Stomach smooth muscle (tissue), 2 donors: ENCODE results near the gene EPSTI1.

Experiments
- H3K27ac ChIP-seq: one replicate; pipeline ENCODE4 v1.7.0; 2013; ENCODE audit warnings: mild to moderate bottlenecking, low read length, inconsistent platforms
- H3K27me3 ChIP-seq, 2 donors: one replicate each; pipeline ENCODE4 v1.7.0; 2013; ENCODE audit warnings: low read length in 2 of 2; ENCODE audit not compliant: insufficient read depth in 2 of 2, control insufficient read depth in 1 of 2
- H3K36me3 ChIP-seq, 2 donors: one replicate each; pipeline ENCODE4 v1.7.0; 2013; ENCODE audit warnings: low read length in 2 of 2; ENCODE audit not compliant: control insufficient read depth in 2 of 2, insufficient read depth in 2 of 2
- H3K4me1 ChIP-seq: one replicate; pipeline ENCODE4 v1.7.0; 2013; ENCODE audit warnings: low read length; ENCODE audit not compliant: control insufficient read depth, insufficient read depth
- H3K4me3 ChIP-seq, 2 donors: one replicate each; pipeline ENCODE4 v1.7.0; 2013; ENCODE audit warnings: low read length in 2 of 2
- H3K9ac ChIP-seq, 2 donors: one replicate each; pipeline ENCODE4 v1.7.0; 2013; ENCODE audit warnings: low read length in 2 of 2, mild to moderate bottlenecking in 1 of 2
- H3K9me3 ChIP-seq, 2 donors: one replicate each; pipeline ENCODE4 v1.7.0; 2013; ENCODE audit warnings: low read length in 2 of 2; ENCODE audit not compliant: control insufficient read depth in 2 of 2
- donor health status: healthy.
- donor health status: Pancreatic carcinoma.

The EPSTI1 gene

GRCh38 chr13:42971691-42972347, 20.2 kb downstream of the EPSTI1 start:
- H3K9me3 ChIP-seq, result no peaks in the 10 kb centered on the region
- no peak overlapping the region for H3K27ac ChIP-seq
- no peak overlapping the region for H3K4me3 ChIP-seq
- H3K4me1 ChIP-seq, result no peaks in the 10 kb centered on the region
- no peaks in the 10 kb centered on the region for H3K36me3 ChIP-seq
- no peaks in the 10 kb centered on the region for H3K27me3 ChIP-seq
- no peak overlapping the region for H3K9ac ChIP-seq

DNA sequence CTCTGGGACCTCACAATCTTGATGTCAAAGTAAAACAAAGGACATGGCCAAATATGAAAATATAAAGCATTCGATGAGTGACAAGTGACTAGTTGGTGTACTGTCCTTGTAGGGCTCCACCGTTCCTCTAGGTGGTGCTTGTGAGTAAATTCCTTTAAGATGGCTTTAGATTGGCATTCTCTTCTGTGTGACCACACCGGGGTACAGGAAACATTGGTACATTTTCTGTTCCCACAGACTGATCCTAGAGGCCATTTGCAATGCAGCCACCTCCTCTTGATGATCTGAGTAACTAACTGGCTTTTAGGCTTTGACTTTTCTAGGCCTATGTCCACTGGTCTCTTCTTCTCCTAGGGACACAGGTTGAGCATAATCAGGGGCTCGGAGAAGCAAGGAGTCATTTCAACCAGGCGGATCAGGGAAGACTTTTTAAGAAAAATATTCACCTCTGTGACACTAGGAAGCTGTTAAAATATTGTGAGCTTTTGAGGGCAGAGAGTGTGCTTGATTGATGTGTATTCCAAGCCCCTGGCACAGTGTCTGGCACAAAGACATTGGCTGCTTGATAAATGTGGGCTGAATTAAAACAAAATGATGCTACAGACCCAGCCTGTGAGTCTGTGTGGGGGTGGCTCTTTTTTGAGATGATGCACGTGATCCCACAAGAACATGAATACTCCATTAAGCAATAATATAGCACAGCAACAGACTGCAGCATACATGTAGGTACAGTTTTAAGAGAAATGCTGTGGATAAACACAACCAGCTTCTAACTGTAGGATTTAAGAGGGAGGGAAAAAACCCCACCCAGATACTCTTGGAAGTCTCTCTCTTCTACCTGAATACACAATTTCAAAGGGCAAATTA, 21.0 kb downstream of the EPSTI1 start:
- no peaks in the 10 kb centered on the region for H3K27me3 ChIP-seq
- H3K36me3 ChIP-seq, result no peaks in the 10 kb centered on the region
- no peaks in the 10 kb centered on the region for H3K4me1 ChIP-seq
- H3K9me3 ChIP-seq, result no peaks in the 10 kb centered on the region
- no peak overlapping the region for H3K9ac ChIP-seq
- H3K27ac ChIP-seq, result no peak overlapping the region
- H3K4me3 ChIP-seq, result no peak overlapping the region

GRCh38 chr13:42969565-42970172, 22.4 kb downstream of the EPSTI1 start:
- Histone ChIP-seq H3K36me3 (no peaks in the 10 kb centered on the region), H3K4me3 (no peak overlapping the region), H3K4me1 (no peaks in the 10 kb centered on the region), H3K9me3 (no peaks in the 10 kb centered on the region), H3K9ac (no peak overlapping the region), H3K27me3 (no peaks in the 10 kb centered on the region), H3K27ac (no peak overlapping the region)

DNA sequence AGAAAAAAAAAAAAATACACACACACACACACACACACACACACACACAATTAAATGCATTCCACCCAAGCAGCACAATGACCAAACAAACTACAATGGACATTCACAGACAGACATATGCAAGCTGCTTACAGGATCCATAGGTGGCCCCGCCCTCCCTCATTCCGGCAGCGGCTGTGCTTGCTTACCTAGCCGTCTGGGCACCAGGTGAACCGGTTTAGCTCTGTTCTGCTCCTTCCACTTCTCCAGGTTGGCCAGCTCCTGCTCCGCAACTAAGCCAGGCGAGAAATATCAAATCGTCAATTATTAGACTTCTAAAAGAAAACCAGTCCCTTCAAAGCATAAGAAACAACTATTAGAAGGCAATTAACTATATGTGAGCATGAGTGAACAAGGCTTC, 23.1 kb downstream of the EPSTI1 start:
- Histone ChIP-seq H3K9ac (no peak overlapping the region), H3K9me3 (no peaks in the 10 kb centered on the region), H3K4me3 (no peak overlapping the region), H3K36me3 (no peaks in the 10 kb centered on the region), H3K27ac (no peak overlapping the region), H3K27me3 (no peaks in the 10 kb centered on the region), H3K4me1 (no peaks in the 10 kb centered on the region)

- no peak overlapping the region for H3K27ac ChIP-seq
- no peak overlapping the region for H3K4me3 ChIP-seq
- H3K9me3 ChIP-seq, result no peaks in the 10 kb centered on the region
- peaks cover 0 to 11% of the 10 kb centered on the region in 2 donors for H3K36me3 ChIP-seq
- H3K4me1 ChIP-seq, result no peaks in the 10 kb centered on the region
- H3K27me3 ChIP-seq, result no peaks in the 10 kb centered on the region
- H3K9ac ChIP-seq, result no peak overlapping the region
Measured at GRCh38 chr13:42967660-42968059, 24.4 kb downstream of the EPSTI1 start.

GRCh38 chr13:42965281-42965680, 26.8 kb downstream of the EPSTI1 start:
- no peak overlapping the region for H3K9ac ChIP-seq
- no peak overlapping the region for H3K4me3 ChIP-seq
- no peaks in the 10 kb centered on the region for H3K4me1 ChIP-seq
- H3K27ac ChIP-seq, result no peak overlapping the region
- H3K27me3 ChIP-seq, result no peaks in the 10 kb centered on the region
- H3K36me3 ChIP-seq, result peaks cover 7 to 22% of the 10 kb centered on the region in 2 donors
- H3K9me3 ChIP-seq, result no peaks in the 10 kb centered on the region

DNA sequence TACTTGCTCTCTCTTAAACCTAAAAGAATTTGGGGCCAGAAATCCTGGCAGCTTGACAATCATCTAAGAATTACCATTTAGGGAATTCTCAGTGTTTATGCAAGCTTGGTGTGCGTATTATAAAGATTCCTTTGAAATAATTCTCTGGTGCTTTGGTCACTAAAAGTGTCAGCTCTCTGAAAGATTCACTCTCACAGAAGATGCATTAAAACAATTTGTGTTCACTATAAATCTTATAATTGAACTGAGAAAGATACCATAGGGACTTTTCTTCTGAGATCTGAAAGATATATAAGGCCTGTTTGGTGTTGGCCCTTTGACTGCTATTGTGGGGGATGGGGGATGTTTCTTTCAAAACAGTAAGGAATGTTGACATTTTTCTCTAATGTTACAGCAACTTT, 27.3 kb downstream of the EPSTI1 start:
- Histone ChIP-seq H3K4me1 (no peaks in the 10 kb centered on the region), H3K9me3 (no peaks in the 10 kb centered on the region), H3K4me3 (no peak overlapping the region), H3K36me3 (peaks cover 7 to 22% of the 10 kb centered on the region in 2 donors), H3K27ac (no peak overlapping the region), H3K9ac (no peak overlapping the region), H3K27me3 (no peaks in the 10 kb centered on the region)

- Histone ChIP-seq H3K4me3 (no peak overlapping the region), H3K9me3 (no peaks in the 10 kb centered on the region), H3K9ac (no peak overlapping the region), H3K27ac (no peak overlapping the region), H3K36me3 (peaks cover 7 to 26% of the 10 kb centered on the region in 2 donors), H3K4me1 (no peaks in the 10 kb centered on the region), H3K27me3 (no peaks in the 10 kb centered on the region)
Measured at GRCh38 chr13:42959615-42960014, 32.4 kb downstream of the EPSTI1 start.

GRCh38 chr13:42957881-42958280, 34.2 kb downstream of the EPSTI1 start:
- Histone ChIP-seq H3K27me3 (no peaks in the 10 kb centered on the region), H3K4me3 (no peak overlapping the region), H3K9ac (no peak overlapping the region), H3K27ac (no peak overlapping the region), H3K36me3 (peaks cover 7 to 21% of the 10 kb centered on the region in 2 donors), H3K9me3 (no peaks in the 10 kb centered on the region), H3K4me1 (no peaks in the 10 kb centered on the region)

DNA sequence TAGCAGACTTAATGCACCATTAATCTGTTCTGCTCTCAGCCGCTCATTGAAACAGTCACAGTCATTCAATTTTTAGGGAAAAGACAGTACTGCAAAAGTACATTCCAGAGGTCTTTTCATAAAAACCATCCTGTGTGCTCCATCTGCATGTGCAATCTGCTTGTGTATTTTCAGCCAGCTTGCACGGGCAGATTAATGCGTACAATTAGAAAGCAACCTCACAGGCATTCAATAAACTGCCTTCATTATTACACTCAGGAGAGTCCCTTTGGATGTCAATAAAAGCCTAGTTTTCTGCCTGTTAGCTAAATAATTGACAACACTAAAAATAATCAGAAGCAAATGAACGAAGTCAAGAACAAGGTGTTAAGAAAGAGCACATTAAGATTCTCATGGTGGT, 41.9 kb downstream of the EPSTI1 start:
- no peaks in the 10 kb centered on the region for H3K27me3 ChIP-seq
- H3K36me3 ChIP-seq, result peaks cover 4 to 6% of the 10 kb centered on the region in 2 donors
- H3K4me1 ChIP-seq, result no peaks in the 10 kb centered on the region
- no peaks in the 10 kb centered on the region for H3K9me3 ChIP-seq
- H3K9ac ChIP-seq, result no peak overlapping the region
- H3K27ac ChIP-seq, result no peak overlapping the region
- no peak overlapping the region for H3K4me3 ChIP-seq
